H1 (cell line): Measurements from ENCODE around the gene ATP10D. TPM values are rescaled to one million over a fixed set of nuclear protein-coding genes. Genes with fewer than 3 reads are reported as not detected.

Experiments
- CTCF ChIA-PET: fragments of 300-600 bp; sonication (Branson Sonifier 250); formaldehyde crosslinking; loops from one replicate; lab custom pipeline; 2021; ENCODE audit not compliant: partially characterized antibody; lab: Charles Lee
- POLR2A ChIA-PET: fragments of 300-600 bp; sonication (Branson Sonifier 250); formaldehyde crosslinking; loops from one replicate; lab custom pipeline; 2021; ENCODE audit warnings: inconsistent platforms; ENCODE audit not compliant: partially characterized antibody; lab: Charles Lee
- DNase-seq, 2 experiments: peaks; one replicate each; pipeline versions ENCODE4 v3.0.0 to v3.0.0-alpha.2; 2010 to 2022; ENCODE audit warnings: low spot score in 2 of 2, low read depth in 1 of 2, mixed read lengths in 1 of 2
- FAIRE-seq: peaks from 2 replicates; lab custom pipeline; 2011; peaks lifted over from hg19 to GRCh38; lab: Jason Lieb, UNC
- H2AFZ ChIP-seq: 2 replicates; pipeline ENCODE4 v1.8.1; 2012; ENCODE audit warnings: low read length, inconsistent platforms
- H2AK5ac ChIP-seq: 2 replicates; pipeline ENCODE4 v1.6.1; 2013; ENCODE audit warnings: low read depth, low read length
- H2BK120ac ChIP-seq: replicated peaks from 2 replicates; pipeline ENCODE3; 2013; ENCODE audit warnings: low read depth, low read length, inconsistent platforms
- H2BK12ac ChIP-seq: 2 replicates; pipeline ENCODE4 v1.6.1; 2013; ENCODE audit warnings: low read depth, low read length
- H2BK15ac ChIP-seq: 2 replicates; pipeline ENCODE4 v1.6.1; 2013; ENCODE audit warnings: low read length
- H2BK20ac ChIP-seq: 2 replicates; pipeline ENCODE4 v1.6.1; 2013; ENCODE audit warnings: low read length
- H2BK5ac ChIP-seq: 2 replicates; pipeline ENCODE4 v1.6.1; 2013; ENCODE audit warnings: low read depth, low read length
- H3K14ac ChIP-seq: 2 replicates; pipeline ENCODE4 v1.6.1; 2013; ENCODE audit warnings: inconsistent platforms; ENCODE audit not compliant: insufficient read length
- H3K18ac ChIP-seq: 2 replicates; pipeline ENCODE4 v1.6.1; 2013; ENCODE audit warnings: low read length; ENCODE audit errors: extremely low read depth
- H3K23ac ChIP-seq: 2 replicates; pipeline ENCODE4 v1.6.1; 2013; ENCODE audit warnings: inconsistent platforms; ENCODE audit not compliant: insufficient read length
- H3K23me2 ChIP-seq: 2 replicates; pipeline ENCODE4 v1.6.1; 2013; ENCODE audit warnings: low read depth, low read length
- H3K27ac ChIP-seq: 2 replicates; pipeline ENCODE4 v1.6.1; 2011; ENCODE audit warnings: low read depth, low read length, inconsistent platforms
- H3K27me3 ChIP-seq, 4 experiments: replicated peaks in 1 of 4; 1 replicate in 1 of 4; 2 replicates in 3 of 4; pipeline versions ENCODE4 v1.6.1 to v1.8.1; 2011 to 2013; ENCODE audit warnings: low read length in 3 of 4, mild to moderate bottlenecking in 3 of 4, inconsistent platforms in 2 of 4, mixed read lengths in 2 of 4, moderate library complexity in 1 of 4; ENCODE audit not compliant: control insufficient read depth in 3 of 4, insufficient read depth in 3 of 4; ENCODE audit errors: extremely low read depth in 1 of 4
- H3K36me3 ChIP-seq, 4 experiments: 2 replicates each; pipeline versions ENCODE4 v1.6.1 to v1.8.1; 2011 to 2013; ENCODE audit warnings: mild to moderate bottlenecking in 4 of 4, low read length in 3 of 4, moderate library complexity in 2 of 4, control low read depth in 1 of 4, inconsistent platforms in 1 of 4; ENCODE audit not compliant: insufficient read depth in 4 of 4, control insufficient read depth in 2 of 4
- H3K4ac ChIP-seq: replicated peaks from 2 replicates; pipeline ENCODE3; 2013; ENCODE audit warnings: low read length, low read depth, mixed read lengths, inconsistent platforms; ENCODE audit not compliant: insufficient read length
- H3K4me1 ChIP-seq, 4 experiments: replicated peaks in 1 of 4; 1 replicate in 1 of 4; 2 replicates in 3 of 4; pipeline versions ENCODE4 v1.6.1 to v1.8.1; 2011 to 2013; ENCODE audit warnings: low read length in 3 of 4, inconsistent platforms in 2 of 4, mixed read lengths in 1 of 4; ENCODE audit not compliant: insufficient read depth in 4 of 4, control insufficient read depth in 3 of 4
- H3K4me2 ChIP-seq, 2 experiments: 2 replicates each; pipeline versions ENCODE4 v1.6.1 to v1.8.1; 2011 to 2013; ENCODE audit warnings: low read depth in 2 of 2, low read length in 2 of 2, control low read depth in 1 of 2, inconsistent platforms in 1 of 2, mild to moderate bottlenecking in 1 of 2; ENCODE audit not compliant: insufficient read depth in 1 of 2
- H3K4me3 ChIP-seq, 4 experiments: fragments of 200-600, 300-600 bp in 1 of 4; sonication (generic), shearing (Covaris generic), sonication (Bioruptor Twin) in 1 of 4; 2 replicates each; pipeline versions ENCODE4 v1.5.1 to v1.8.1; 2011 to 2016; ENCODE audit warnings: low read length in 4 of 4, low read depth in 3 of 4, control low read depth in 2 of 4, inconsistent platforms in 2 of 4, mild to moderate bottlenecking in 2 of 4, mixed read lengths in 1 of 4, moderate library complexity in 1 of 4; ENCODE audit not compliant: insufficient read depth in 2 of 4; ENCODE audit errors: extremely low read depth in 1 of 4
- H3K56ac ChIP-seq: replicated peaks from 2 replicates; pipeline ENCODE3; 2013; ENCODE audit warnings: low read depth, mild to moderate bottlenecking, mixed read lengths, low read length, inconsistent platforms; ENCODE audit not compliant: insufficient read length
- H3K79me1 ChIP-seq: 2 replicates; pipeline ENCODE4 v1.6.1; 2013; ENCODE audit warnings: low read depth, low read length, control low read depth
- H3K79me2 ChIP-seq, 2 experiments: 2 replicates each; pipeline versions ENCODE4 v1.6.1 to v1.8.1; 2012 to 2013; ENCODE audit warnings: low read length in 2 of 2, mild to moderate bottlenecking in 2 of 2, inconsistent platforms in 1 of 2; ENCODE audit not compliant: insufficient read depth in 2 of 2, control insufficient read depth in 1 of 2
- H3K9ac ChIP-seq, 4 experiments: replicated peaks in 1 of 4; 1 replicate in 1 of 4; 2 replicates in 3 of 4; pipeline versions ENCODE4 v1.6.1 to v1.8.1; 2011 to 2013; ENCODE audit warnings: low read depth in 3 of 4, low read length in 3 of 4, control low read depth in 2 of 4, mild to moderate bottlenecking in 2 of 4, moderate library complexity in 2 of 4, inconsistent platforms in 1 of 4; ENCODE audit errors: extremely low read depth in 1 of 4
- H3K9me3 ChIP-seq, 2 experiments: 2 replicates each; pipeline versions ENCODE4 v1.6.1 to v1.8.1; 2012 to 2013; ENCODE audit warnings: mild to moderate bottlenecking in 2 of 2, moderate library complexity in 2 of 2, control low read depth in 1 of 2, inconsistent platforms in 1 of 2, low read depth in 1 of 2, low read length in 1 of 2, mixed read lengths in 1 of 2; ENCODE audit not compliant: insufficient read depth in 2 of 2
- H4K20me1 ChIP-seq, 2 experiments: replicated peaks in 1 of 2; 2 replicates each; pipeline versions ENCODE3 to v1.8.1; 2011 to 2013; ENCODE audit warnings: inconsistent platforms in 2 of 2, low read length in 2 of 2, mild to moderate bottlenecking in 1 of 2; ENCODE audit not compliant: insufficient read depth in 2 of 2, control insufficient read depth in 1 of 2
- H4K5ac ChIP-seq: 2 replicates; pipeline ENCODE4 v1.6.1; 2013; ENCODE audit warnings: low read length, low read depth, mixed read lengths, inconsistent platforms; ENCODE audit not compliant: insufficient read length
- H4K8ac ChIP-seq: 2 replicates; pipeline ENCODE4 v1.8.0; 2013; ENCODE audit warnings: mild to moderate bottlenecking, moderate library complexity, low read length, inconsistent platforms; ENCODE audit not compliant: insufficient read depth; ENCODE audit errors: extremely low read depth
- H4K91ac ChIP-seq: replicated peaks from 2 replicates; pipeline ENCODE3; 2013; ENCODE audit warnings: low read length, mixed read lengths, inconsistent platforms; ENCODE audit not compliant: insufficient read length
- BCL11A ChIP-seq, 2 experiments: IDR thresholded peaks; one replicate each; pipeline ENCODE4 v1.6.1; 2011; ENCODE audit warnings: low read depth in 2 of 2, low read length in 2 of 2, mild to moderate bottlenecking in 2 of 2
- HDAC2 ChIP-seq, 2 experiments: fragments of 300-600 bp in 1 of 2; sonication (generic) in 1 of 2; IDR thresholded peaks; 2 replicates each; pipeline ENCODE4 v1.6.1; 2011 to 2012; ENCODE audit warnings: low read depth in 2 of 2, low read length in 2 of 2, mild to moderate bottlenecking in 2 of 2, moderate library complexity in 2 of 2, borderline replicate concordance in 1 of 2, inconsistent platforms in 1 of 2
- HDAC6 ChIP-seq: IDR thresholded peaks from one replicate; pipeline ENCODE4 v1.7.1; 2012; ENCODE audit warnings: low read depth, mild to moderate bottlenecking, inconsistent platforms, low read length, moderate library complexity
- POLR2AphosphoS5 ChIP-seq: IDR thresholded peaks from 2 replicates; pipeline ENCODE4 v1.6.1; 2011; ENCODE audit warnings: low read depth, low read length
- RBBP5 ChIP-seq: IDR thresholded peaks from 2 replicates; pipeline ENCODE4 v1.7.1; 2012; ENCODE audit warnings: low read depth, mild to moderate bottlenecking, inconsistent platforms, low read length, moderate library complexity, borderline replicate concordance
- RNF2 ChIP-seq: fragments of 200-900, 300-1000 bp; sonication (generic); IDR thresholded peaks from 2 replicates; pipeline ENCODE4 v1.7.1; 2016; ENCODE audit warnings: borderline replicate concordance, low read depth, mild to moderate bottlenecking, antibody characterized with exemption, low read length; ENCODE audit not compliant: poor library complexity, severe bottlenecking; ENCODE audit errors: missing control alignments
- TEAD4 ChIP-seq: IDR thresholded peaks from 2 replicates; pipeline ENCODE4 v1.6.1; 2012; ENCODE audit warnings: low read depth, low read length, inconsistent platforms, mixed read lengths
- USF2 ChIP-seq: IDR thresholded peaks from 2 replicates; pipeline ENCODE4 v1.6.1; 2011; ENCODE audit warnings: low read length, improper control_type of control experiment
- WGBS, 2 experiments: shearing (Covaris generic) in 1 of 2; methylation state at CpG; one replicate each; pipeline versions ENCODE4 v1.1.6 to v1.1.7; 2013 to 2015; ENCODE audit warnings: low lambda C conversion rate in 2 of 2, mixed read lengths in 2 of 2, inconsistent platforms in 1 of 2, low coverage in 1 of 2, missing lambda C conversion rate in 1 of 2; ENCODE audit not compliant: insufficient replicate concordance in 2 of 2, insufficient coverage in 1 of 2, insufficient read length in 1 of 2; ENCODE audit errors: extremely low coverage in 1 of 2, missing lambda C conversion rate in 1 of 2; 5-methylcytosine and 5-hydroxymethylcytosine counted together
- polyA plus RNA-seq, 7 experiments: library from polyadenylated mRNA; depleted of rRNA in 3 of 7; stranded (reverse) in 5 of 7; unstranded in 2 of 7; fragments of >200 nt in 5 of 7; fragments of 200-250 nt in 2 of 7; gene quantifications; 1 replicate in 5 of 7; 2 replicates in 1 of 7; 4 replicates in 1 of 7; pipeline versions ENCODE4 v1.2.1 to v1.2.3, GENCODE V29; 2011 to 2013; ENCODE audit warnings: missing spikeins in 2 of 7, mixed read lengths in 2 of 7
- total RNA-seq: library from RNA; stranded (reverse); fragmentation: NEBNext Ultra II Directional; extraction: Animal tissue kit (Norgen Biotek cat#: 25700); gene quantifications from 2 replicates; pipeline ENCODE4 v1.2.1, GENCODE V29; 2021
- TF ChIP-seq, protein P1 (sequence below), 3 experiments: IDR thresholded peaks; 1 replicate in 2 of 3; 2 replicates in 1 of 3; pipeline versions ENCODE4 v1.5.1 to v1.6.1; 2011; ENCODE audit warnings: low read length in 3 of 3, mild to moderate bottlenecking in 3 of 3, inconsistent platforms in 2 of 3, low read depth in 1 of 3, moderate library complexity in 1 of 3; ENCODE audit not compliant: insufficient read depth in 1 of 3; ENCODE audit errors: control extremely low read depth in 1 of 3

The ATP10D gene
- total and polyA plus RNA-seq, 2 of the 8 experiments (the other 6 are each of a cell fraction or from before 2014, with no cell fraction given), result 2.9 to 5.9 TPM

GRCh38 chr4:47483745-47484144, 1.3 kb upstream of the ATP10D start:
- Histone ChIP-seq H3K9me3 (no peaks in the 10 kb centered on the region), H4K8ac (no peak overlapping the region), H2BK15ac (no peak overlapping the region), H2BK20ac (no peak overlapping the region), H3K27ac (no peak overlapping the region), H3K4ac (no peak overlapping the region), H3K14ac (no peak overlapping the region), H3K4me1 (no peaks in the 10 kb centered on the region), H3K36me3 (no peaks in the 10 kb centered on the region), H3K18ac (no peak overlapping the region), H2BK12ac (no peak overlapping the region), H2AFZ (no peak overlapping the region; the same call in 1 of the 2 replicates), H4K5ac (no peak overlapping the region), H2BK120ac (no peak overlapping the region), H3K79me1 (no peaks in the 10 kb centered on the region), H3K79me2 (no peaks in the 10 kb centered on the region), H2BK5ac (no peak overlapping the region), H3K9ac (no peak overlapping the region), H3K23me2 (no peaks in the 10 kb centered on the region), H3K4me2 (no peak overlapping the region), H3K23ac (no peak overlapping the region), H4K20me1 (peaks cover 0 to 1% of the 10 kb centered on the region in 2 experiments), H3K27me3 (no peaks in the 10 kb centered on the region; a peak in 1 of 7 replicates), H3K56ac (no peak overlapping the region), H4K91ac (no peak overlapping the region), H2AK5ac (no peak overlapping the region), H3K4me3 (no peak overlapping the region)
- 89% methylated on average over 3 of the region's 3 CpGs; no CpG with 5 or more reads in 1 of the 2 experiments for WGBS, 2 experiments
- ChIA-PET CTCF (interaction anchor here (0.7 to 1.8 kb wide), 4 partner anchors 13 to 97 kb away, joined by 3 to 5 read pairs (median 3); no protein-coding TSS in a partner anchor), POLR2A (interaction anchor here (1.2 kb wide), 1 partner anchor 9 kb away, joined by 4 read pairs; no protein-coding TSS in a partner anchor)
- FAIRE-seq (no peak), DNase-seq (no peak)
- TF ChIP-seq HDAC2 (IDR thresholded peaks at IDR 0.05; ENCODE audit: borderline replicate concordance in 1 of 2, low read depth in 2 of 2, low read length in 2 of 2) (no peak), RNF2 (no peak), USF2 (no peak), BCL11A (IDR thresholded peaks at IDR 0.05; ENCODE audit: low read depth in 2 of 2, low read length in 2 of 2) (no peak), POLR2AphosphoS5 (no peak), TEAD4 (no peak), RBBP5 (no peak), HDAC6 (no peak)
- TF ChIP-seq, protein P1, sequence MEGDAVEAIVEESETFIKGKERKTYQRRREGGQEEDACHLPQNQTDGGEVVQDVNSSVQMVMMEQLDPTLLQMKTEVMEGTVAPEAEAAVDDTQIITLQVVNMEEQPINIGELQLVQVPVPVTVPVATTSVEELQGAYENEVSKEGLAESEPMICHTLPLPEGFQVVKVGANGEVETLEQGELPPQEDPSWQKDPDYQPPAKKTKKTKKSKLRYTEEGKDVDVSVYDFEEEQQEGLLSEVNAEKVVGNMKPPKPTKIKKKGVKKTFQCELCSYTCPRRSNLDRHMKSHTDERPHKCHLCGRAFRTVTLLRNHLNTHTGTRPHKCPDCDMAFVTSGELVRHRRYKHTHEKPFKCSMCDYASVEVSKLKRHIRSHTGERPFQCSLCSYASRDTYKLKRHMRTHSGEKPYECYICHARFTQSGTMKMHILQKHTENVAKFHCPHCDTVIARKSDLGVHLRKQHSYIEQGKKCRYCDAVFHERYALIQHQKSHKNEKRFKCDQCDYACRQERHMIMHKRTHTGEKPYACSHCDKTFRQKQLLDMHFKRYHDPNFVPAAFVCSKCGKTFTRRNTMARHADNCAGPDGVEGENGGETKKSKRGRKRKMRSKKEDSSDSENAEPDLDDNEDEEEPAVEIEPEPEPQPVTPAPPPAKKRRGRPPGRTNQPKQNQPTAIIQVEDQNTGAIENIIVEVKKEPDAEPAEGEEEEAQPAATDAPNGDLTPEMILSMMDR (IDR thresholded peaks at IDR 0.05; ENCODE audit: control extremely low read depth in 1 of 3, insufficient read depth in 1 of 3, low read depth in 1 of 3, low read length in 3 of 3), result no peak
